ENCODE data around the gene EDC4. TPM values are rescaled to one million over a fixed set of nuclear protein-coding genes. Genes with fewer than 3 reads are reported as not detected.
A peak's percentile ranks its signal among the peaks of the same experiment; 100 is the strongest.

Gene EDC4
- total RNA-seq, 1 donor from 2014 or later, result 48.4 TPM

- no peaks in the 10 kb centered on the region for H3K36me3 ChIP-seq (ENCODE audit: control insufficient read depth, insufficient read depth, low read length)
- H3K27me3 ChIP-seq (ENCODE audit: control insufficient read depth, insufficient read depth, low read length), result no peaks in the 10 kb centered on the region
- H3K4me3 ChIP-seq (ENCODE audit: low read depth, low read length), result peak within 1 kb of the TSS; percentile 91
- TF ChIP-seq CTCF (IDR thresholded peaks at IDR 0.05; ENCODE audit: insufficient read depth, low read length, poor library complexity, severe bottlenecking), result no peak
- peak; percentile 76 for DNase-seq (ENCODE audit: low read depth)
Observed at GRCh38 chr16:67892899-67893742, 20.3 kb downstream of the EDC4 start, which contains the start of gene PSKH1. PSKH1 (plus strand) TSS chr16:67893254; CDS start chr16:67908750, 15,496 bp downstream.

- TF ChIP-seq CTCF (IDR thresholded peaks at IDR 0.05; ENCODE audit: insufficient read depth, low read length, poor library complexity, severe bottlenecking), result no peak
- peak overlapping the region; percentile 91 for H3K4me3 ChIP-seq (ENCODE audit: low read depth, low read length)
- no peaks in the 10 kb centered on the region for H3K27me3 ChIP-seq (ENCODE audit: control insufficient read depth, insufficient read depth, low read length)
- H3K36me3 ChIP-seq (ENCODE audit: control insufficient read depth, insufficient read depth, low read length), result no peaks in the 10 kb centered on the region
- DNase-seq (ENCODE audit: low read depth), result no peak
Observed at GRCh38 chr16:67893743-67894399, 21.0 kb downstream of the EDC4 start.

GRCh38 chr16:67897231-67897630 is 24.4 kb downstream of the EDC4 start:
- no peaks in the 10 kb centered on the region for H3K36me3 ChIP-seq (ENCODE audit: control insufficient read depth, insufficient read depth, low read length)
- TF ChIP-seq CTCF (IDR thresholded peaks at IDR 0.05; ENCODE audit: insufficient read depth, low read length, poor library complexity, severe bottlenecking), result no peak
- DNase-seq (ENCODE audit: low read depth), result no peak
- no peak overlapping the region for H3K4me3 ChIP-seq (ENCODE audit: low read depth, low read length)
- no peaks in the 10 kb centered on the region for H3K27me3 ChIP-seq (ENCODE audit: control insufficient read depth, insufficient read depth, low read length)

- H3K4me3 ChIP-seq (ENCODE audit: low read depth, low read length), result no peak overlapping the region
- no peaks in the 10 kb centered on the region for H3K27me3 ChIP-seq (ENCODE audit: control insufficient read depth, insufficient read depth, low read length)
- no peaks in the 10 kb centered on the region for H3K36me3 ChIP-seq (ENCODE audit: control insufficient read depth, insufficient read depth, low read length)
- no peak for TF ChIP-seq CTCF (IDR thresholded peaks at IDR 0.05; ENCODE audit: insufficient read depth, low read length, poor library complexity, severe bottlenecking)
- no peak for DNase-seq (ENCODE audit: low read depth)
Observed at GRCh38 chr16:67901734-67902133, 28.9 kb downstream of the EDC4 start.

GRCh38 chr16:67902831-67903230 is 30.0 kb downstream of the EDC4 start:
- H3K27me3 ChIP-seq (ENCODE audit: control insufficient read depth, insufficient read depth, low read length), result no peaks in the 10 kb centered on the region
- H3K36me3 ChIP-seq (ENCODE audit: control insufficient read depth, insufficient read depth, low read length), result no peaks in the 10 kb centered on the region
- DNase-seq (ENCODE audit: low read depth), result no peak
- no peak for TF ChIP-seq CTCF (IDR thresholded peaks at IDR 0.05; ENCODE audit: insufficient read depth, low read length, poor library complexity, severe bottlenecking)
- no peak overlapping the region for H3K4me3 ChIP-seq (ENCODE audit: low read depth, low read length)
